A673 (cell line): ENCODE data around the gene PRR5.

ENCODE experiments used
- EZH2 ChIP-seq: fragments of 200-600 bp; sonication (generic); IDR thresholded peaks from 2 replicates; pipeline ENCODE4 v1.6.1; 2017; ENCODE audit warnings: borderline replicate concordance, low read depth, mild to moderate bottlenecking, mixed read lengths, antibody characterized with exemption, low read length; ENCODE audit not compliant: poor library complexity, severe bottlenecking
- TF ChIP-seq, protein P1 (sequence below): fragments of 300-800, 200-600 bp; sonication (generic); conservative IDR thresholded peaks from 2 replicates; pipeline ENCODE4 v1.5.1; 2017; ENCODE audit warnings: low read depth, mild to moderate bottlenecking, antibody characterized with exemption, low read length, moderate library complexity, mixed read lengths

DNA sequence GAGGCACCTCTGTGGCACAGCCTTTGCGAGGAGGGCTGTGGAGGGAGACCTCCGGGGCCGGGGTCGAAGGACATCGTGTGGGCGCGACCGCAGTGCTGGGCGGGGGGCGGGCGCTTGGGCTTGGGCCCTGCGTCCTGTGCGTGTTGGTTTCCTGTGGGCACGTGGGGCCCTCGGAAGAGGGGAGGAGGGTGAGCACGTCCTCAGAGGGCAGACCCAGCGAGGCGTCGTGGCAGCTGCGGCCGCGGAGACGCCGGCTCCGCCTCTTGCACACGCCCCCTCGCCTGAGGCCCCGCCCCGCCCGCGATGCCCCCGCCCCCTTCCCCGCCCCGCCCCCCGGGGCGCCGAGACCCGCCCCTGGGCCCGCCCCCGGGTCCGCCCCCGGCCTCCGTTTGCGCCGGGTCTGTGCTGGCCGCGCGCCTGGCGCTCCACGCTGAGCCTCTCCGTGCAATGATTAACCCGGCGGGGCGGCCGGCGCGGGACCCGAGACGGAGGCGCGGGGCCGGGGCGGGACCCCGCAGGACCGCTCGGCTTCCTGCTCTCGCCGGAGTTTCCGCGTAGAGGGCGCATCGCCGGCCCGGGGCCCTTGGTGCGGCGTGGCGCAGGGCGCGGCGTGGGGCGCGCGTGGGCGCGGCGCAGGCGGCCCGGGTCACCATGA, at the start of gene PRR5:
- TF ChIP-seq, protein P1, sequence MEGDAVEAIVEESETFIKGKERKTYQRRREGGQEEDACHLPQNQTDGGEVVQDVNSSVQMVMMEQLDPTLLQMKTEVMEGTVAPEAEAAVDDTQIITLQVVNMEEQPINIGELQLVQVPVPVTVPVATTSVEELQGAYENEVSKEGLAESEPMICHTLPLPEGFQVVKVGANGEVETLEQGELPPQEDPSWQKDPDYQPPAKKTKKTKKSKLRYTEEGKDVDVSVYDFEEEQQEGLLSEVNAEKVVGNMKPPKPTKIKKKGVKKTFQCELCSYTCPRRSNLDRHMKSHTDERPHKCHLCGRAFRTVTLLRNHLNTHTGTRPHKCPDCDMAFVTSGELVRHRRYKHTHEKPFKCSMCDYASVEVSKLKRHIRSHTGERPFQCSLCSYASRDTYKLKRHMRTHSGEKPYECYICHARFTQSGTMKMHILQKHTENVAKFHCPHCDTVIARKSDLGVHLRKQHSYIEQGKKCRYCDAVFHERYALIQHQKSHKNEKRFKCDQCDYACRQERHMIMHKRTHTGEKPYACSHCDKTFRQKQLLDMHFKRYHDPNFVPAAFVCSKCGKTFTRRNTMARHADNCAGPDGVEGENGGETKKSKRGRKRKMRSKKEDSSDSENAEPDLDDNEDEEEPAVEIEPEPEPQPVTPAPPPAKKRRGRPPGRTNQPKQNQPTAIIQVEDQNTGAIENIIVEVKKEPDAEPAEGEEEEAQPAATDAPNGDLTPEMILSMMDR, result no peak
- TF ChIP-seq EZH2, result no peak
